ENCODE data around the gene C17orf50.

DNA sequence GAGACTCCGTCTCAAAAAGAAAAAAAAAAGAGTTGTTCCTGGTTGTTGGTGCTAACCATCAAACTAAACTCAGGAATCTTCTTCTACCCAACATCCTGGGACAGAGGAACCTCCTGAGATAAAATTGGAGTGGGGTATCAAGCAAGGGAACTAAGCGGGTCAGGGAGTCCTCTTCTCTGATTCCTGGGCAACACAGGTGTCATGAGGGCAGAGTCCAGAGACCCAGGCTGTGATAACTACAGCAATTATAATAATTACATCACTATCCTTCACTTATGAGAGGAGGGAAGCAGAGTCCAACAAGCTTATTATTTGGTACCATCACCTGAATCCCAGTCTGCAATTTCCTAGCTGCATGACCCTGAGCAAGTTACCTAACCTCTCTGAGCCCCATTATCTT is 8.1 kb downstream of the C17orf50 start:
- TF ChIP-seq, protein P1, sequence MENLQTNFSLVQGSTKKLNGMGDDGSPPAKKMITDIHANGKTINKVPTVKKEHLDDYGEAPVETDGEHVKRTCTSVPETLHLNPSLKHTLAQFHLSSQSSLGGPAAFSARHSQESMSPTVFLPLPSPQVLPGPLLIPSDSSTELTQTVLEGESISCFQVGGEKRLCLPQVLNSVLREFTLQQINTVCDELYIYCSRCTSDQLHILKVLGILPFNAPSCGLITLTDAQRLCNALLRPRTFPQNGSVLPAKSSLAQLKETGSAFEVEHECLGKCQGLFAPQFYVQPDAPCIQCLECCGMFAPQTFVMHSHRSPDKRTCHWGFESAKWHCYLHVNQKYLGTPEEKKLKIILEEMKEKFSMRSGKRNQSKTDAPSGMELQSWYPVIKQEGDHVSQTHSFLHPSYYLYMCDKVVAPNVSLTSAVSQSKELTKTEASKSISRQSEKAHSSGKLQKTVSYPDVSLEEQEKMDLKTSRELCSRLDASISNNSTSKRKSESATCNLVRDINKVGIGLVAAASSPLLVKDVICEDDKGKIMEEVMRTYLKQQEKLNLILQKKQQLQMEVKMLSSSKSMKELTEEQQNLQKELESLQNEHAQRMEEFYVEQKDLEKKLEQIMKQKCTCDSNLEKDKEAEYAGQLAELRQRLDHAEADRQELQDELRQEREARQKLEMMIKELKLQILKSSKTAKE (CRISPR knock-in tag; IDR thresholded peaks at IDR 0.05; ENCODE audit: borderline replicate concordance) = no peak
- no peak for TF ChIP-seq GTF3A (CRISPR knock-in tag; conservative IDR thresholded peaks at IDR 0.05)
- TF ChIP-seq ZNF629 (CRISPR knock-in tag; conservative IDR thresholded peaks at IDR 0.05) = no peak
- TF ChIP-seq, protein P2, sequence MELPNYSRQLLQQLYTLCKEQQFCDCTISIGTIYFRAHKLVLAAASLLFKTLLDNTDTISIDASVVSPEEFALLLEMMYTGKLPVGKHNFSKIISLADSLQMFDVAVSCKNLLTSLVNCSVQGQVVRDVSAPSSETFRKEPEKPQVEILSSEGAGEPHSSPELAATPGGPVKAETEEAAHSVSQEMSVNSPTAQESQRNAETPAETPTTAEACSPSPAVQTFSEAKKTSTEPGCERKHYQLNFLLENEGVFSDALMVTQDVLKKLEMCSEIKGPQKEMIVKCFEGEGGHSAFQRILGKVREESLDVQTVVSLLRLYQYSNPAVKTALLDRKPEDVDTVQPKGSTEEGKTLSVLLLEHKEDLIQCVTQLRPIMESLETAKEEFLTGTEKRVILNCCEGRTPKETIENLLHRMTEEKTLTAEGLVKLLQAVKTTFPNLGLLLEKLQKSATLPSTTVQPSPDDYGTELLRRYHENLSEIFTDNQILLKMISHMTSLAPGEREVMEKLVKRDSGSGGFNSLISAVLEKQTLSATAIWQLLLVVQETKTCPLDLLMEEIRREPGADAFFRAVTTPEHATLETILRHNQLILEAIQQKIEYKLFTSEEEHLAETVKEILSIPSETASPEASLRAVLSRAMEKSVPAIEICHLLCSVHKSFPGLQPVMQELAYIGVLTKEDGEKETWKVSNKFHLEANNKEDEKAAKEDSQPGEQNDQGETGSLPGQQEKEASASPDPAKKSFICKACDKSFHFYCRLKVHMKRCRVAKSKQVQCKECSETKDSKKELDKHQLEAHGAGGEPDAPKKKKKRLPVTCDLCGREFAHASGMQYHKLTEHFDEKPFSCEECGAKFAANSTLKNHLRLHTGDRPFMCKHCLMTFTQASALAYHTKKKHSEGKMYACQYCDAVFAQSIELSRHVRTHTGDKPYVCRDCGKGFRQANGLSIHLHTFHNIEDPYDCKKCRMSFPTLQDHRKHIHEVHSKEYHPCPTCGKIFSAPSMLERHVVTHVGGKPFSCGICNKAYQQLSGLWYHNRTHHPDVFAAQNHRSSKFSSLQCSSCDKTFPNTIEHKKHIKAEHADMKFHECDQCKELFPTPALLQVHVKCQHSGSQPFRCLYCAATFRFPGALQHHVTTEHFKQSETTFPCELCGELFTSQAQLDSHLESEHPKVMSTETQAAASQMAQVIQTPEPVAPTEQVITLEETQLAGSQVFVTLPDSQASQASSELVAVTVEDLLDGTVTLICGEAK (IDR thresholded peaks at IDR 0.05) = no peak
- TF ChIP-seq, protein P2 (CRISPR knock-in tag; IDR thresholded peaks at IDR 0.05) = no peak
- TF ChIP-seq, protein P3, sequence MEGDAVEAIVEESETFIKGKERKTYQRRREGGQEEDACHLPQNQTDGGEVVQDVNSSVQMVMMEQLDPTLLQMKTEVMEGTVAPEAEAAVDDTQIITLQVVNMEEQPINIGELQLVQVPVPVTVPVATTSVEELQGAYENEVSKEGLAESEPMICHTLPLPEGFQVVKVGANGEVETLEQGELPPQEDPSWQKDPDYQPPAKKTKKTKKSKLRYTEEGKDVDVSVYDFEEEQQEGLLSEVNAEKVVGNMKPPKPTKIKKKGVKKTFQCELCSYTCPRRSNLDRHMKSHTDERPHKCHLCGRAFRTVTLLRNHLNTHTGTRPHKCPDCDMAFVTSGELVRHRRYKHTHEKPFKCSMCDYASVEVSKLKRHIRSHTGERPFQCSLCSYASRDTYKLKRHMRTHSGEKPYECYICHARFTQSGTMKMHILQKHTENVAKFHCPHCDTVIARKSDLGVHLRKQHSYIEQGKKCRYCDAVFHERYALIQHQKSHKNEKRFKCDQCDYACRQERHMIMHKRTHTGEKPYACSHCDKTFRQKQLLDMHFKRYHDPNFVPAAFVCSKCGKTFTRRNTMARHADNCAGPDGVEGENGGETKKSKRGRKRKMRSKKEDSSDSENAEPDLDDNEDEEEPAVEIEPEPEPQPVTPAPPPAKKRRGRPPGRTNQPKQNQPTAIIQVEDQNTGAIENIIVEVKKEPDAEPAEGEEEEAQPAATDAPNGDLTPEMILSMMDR (CRISPR knock-in tag; IDR thresholded peaks at IDR 0.05) = no peak
- TF ChIP-seq POLR2A (IDR thresholded peaks at IDR 0.05; ENCODE audit: insufficient read depth in 1 of 2, low read depth in 2 of 2, low read length in 2 of 2) = no peak
- TF ChIP-seq ZC3H13 (CRISPR knock-in tag; IDR thresholded peaks at IDR 0.05) = no peak
